SK-N-SH (cell line): ENCODE data around the gene STIM1. TPM values are rescaled to one million over a fixed set of nuclear protein-coding genes. Genes with fewer than 3 reads are reported as not detected.

ENCODE experiments used
- CTCF ChIA-PET: fragments of 300-600, 350-600 bp; formaldehyde crosslinking; extraction: SDS; loops from one replicate; lab custom pipeline; 2021; lab: Yijun Ruan, JAX
- POLR2A ChIA-PET: fragments of 350-600 bp; sonication (Branson Sonifier 250); formaldehyde crosslinking; extraction: SDS; loops from one replicate; lab custom pipeline; 2020; ENCODE audit warnings: antibody characterized with exemption, inconsistent platforms; lab: Yijun Ruan, JAX
- DNase-seq: peaks from one replicate; pipeline ENCODE4 v3.0.0; 2012
- H2AFZ ChIP-seq: fragments of 200-600 bp; sonication (generic); 2 replicates; pipeline ENCODE4 v1.8.1; 2016; ENCODE audit warnings: antibody characterized with exemption, mild to moderate bottlenecking, low read depth
- H3F3A ChIP-seq: fragments of 200-600 bp; sonication (generic); replicated peaks from 2 replicates; pipeline ENCODE3; 2016; ENCODE audit warnings: antibody characterized with exemption, mild to moderate bottlenecking; ENCODE audit not compliant: insufficient read depth
- H3K27ac ChIP-seq, 2 experiments: fragments of 200-500 bp in 1 of 2; fragments of 200-600 bp in 1 of 2; sonication (Bioruptor generic) in 1 of 2; sonication (generic), shearing (Covaris generic) in 1 of 2; 2 replicates each; pipeline versions ENCODE4 v1.5.1 to v1.6.1; 2014 to 2016; ENCODE audit warnings: low read depth in 2 of 2, inconsistent platforms in 1 of 2, low read length in 1 of 2, mild to moderate bottlenecking in 1 of 2, mixed read lengths in 1 of 2
- H3K27me3 ChIP-seq: fragments of 200-600 bp; sonication (generic), shearing (Covaris generic); 2 replicates; pipeline ENCODE4 v1.6.1; 2016; ENCODE audit warnings: mixed run types; ENCODE audit not compliant: insufficient read depth
- H3K36me3 ChIP-seq, 2 experiments: fragments of 200-500 bp in 1 of 2; fragments of 200-600 bp in 1 of 2; sonication (Bioruptor generic) in 1 of 2; sonication (generic) in 1 of 2; replicated peaks in 1 of 2; 2 replicates each; pipeline versions ENCODE3 to v1.5.1; 2014 to 2016; ENCODE audit warnings: low read length in 1 of 2, mild to moderate bottlenecking in 1 of 2; ENCODE audit not compliant: insufficient read depth in 2 of 2, control insufficient read depth in 1 of 2
- H3K4me1 ChIP-seq, 2 experiments: fragments of 200-500 bp in 1 of 2; fragments of 200-600 bp in 1 of 2; sonication (Bioruptor generic) in 1 of 2; sonication (generic), shearing (Covaris generic) in 1 of 2; 2 replicates each; pipeline versions ENCODE4 v1.5.1 to v1.6.1; 2014 to 2016; ENCODE audit warnings: low read depth in 1 of 2, low read length in 1 of 2, mixed run types in 1 of 2; ENCODE audit not compliant: insufficient read depth in 2 of 2, control insufficient read depth in 1 of 2
- H3K4me2 ChIP-seq: fragments of 200-600 bp; sonication (generic), shearing (Covaris generic); 2 replicates; pipeline ENCODE4 v1.6.1; 2017; ENCODE audit warnings: mixed run types
- H3K4me3 ChIP-seq, 2 experiments: fragments of 200-500 bp in 1 of 2; fragments of 200-600 bp in 1 of 2; sonication (Bioruptor generic) in 1 of 2; sonication (generic), shearing (Covaris generic) in 1 of 2; 2 replicates each; pipeline versions ENCODE4 v1.5.1 to v1.8.1; 2014 to 2016; ENCODE audit warnings: low read depth in 2 of 2, inconsistent platforms in 1 of 2, low read length in 1 of 2, mild to moderate bottlenecking in 1 of 2, mixed read lengths in 1 of 2, moderate library complexity in 1 of 2
- H3K79me2 ChIP-seq: fragments of 200-600 bp; sonication (generic); 2 replicates; pipeline ENCODE4 v1.8.1; 2017; ENCODE audit warnings: mild to moderate bottlenecking; ENCODE audit not compliant: insufficient read depth
- H3K9ac ChIP-seq: fragments of 200-600 bp; sonication (generic); 2 replicates; pipeline ENCODE4 v1.6.1; 2017; ENCODE audit warnings: mixed run types
- H3K9me2 ChIP-seq: fragments of 200-600 bp; sonication (generic); 2 replicates; pipeline ENCODE4 v1.6.1; 2017; ENCODE audit warnings: mixed run types
- H3K9me3 ChIP-seq: fragments of 200-600 bp; sonication (generic); 2 replicates; pipeline ENCODE4 v1.6.1; 2017; ENCODE audit warnings: mixed run types, mild to moderate bottlenecking, moderate library complexity
- H4K20me1 ChIP-seq: fragments of 200-600 bp; sonication (generic); 2 replicates; pipeline ENCODE4 v1.6.1; 2017; ENCODE audit warnings: mild to moderate bottlenecking, mixed run types; ENCODE audit not compliant: insufficient read depth
- CHD2 ChIP-seq: fragments of 150-350 bp; IDR thresholded peaks from 2 replicates; pipeline ENCODE4 v1.6.1; 2018; ENCODE audit warnings: low read length; ENCODE audit not compliant: partially characterized antibody
- CTCF ChIP-seq: fragments of 200-600 bp; sonication (generic); IDR thresholded peaks from 2 replicates; pipeline ENCODE4 v1.6.1; 2017; ENCODE audit warnings: antibody characterized with exemption, mild to moderate bottlenecking, moderate library complexity
- ELF1 ChIP-seq: IDR thresholded peaks from 2 replicates; pipeline ENCODE4 v1.4.0; 2012
- FOSL2 ChIP-seq: IDR thresholded peaks from 2 replicates; pipeline ENCODE4 v1.4.0; 2012; ENCODE audit warnings: low read depth, mild to moderate bottlenecking, moderate library complexity, borderline replicate concordance
- FOXJ3 ChIP-seq: sonication (generic); formaldehyde crosslinking; IDR thresholded peaks from 2 replicates; pipeline ENCODE4 v1.5.1; 2020; ENCODE audit warnings: mild to moderate bottlenecking, missing genetic modification reagents
- FOXM1 ChIP-seq: IDR thresholded peaks from 2 replicates; pipeline ENCODE4 v1.4.0; 2012; ENCODE audit warnings: low read depth, mild to moderate bottlenecking
- GATA2 ChIP-seq: sonication (generic); formaldehyde crosslinking; IDR thresholded peaks from 2 replicates; pipeline ENCODE4 v1.5.0; 2020; ENCODE audit warnings: mild to moderate bottlenecking, missing genetic modification reagents
- MAX ChIP-seq: IDR thresholded peaks from 2 replicates; pipeline ENCODE4 v1.4.0; 2012; ENCODE audit warnings: low read depth
- MEF2A ChIP-seq: IDR thresholded peaks from 2 replicates; pipeline ENCODE4 v1.4.0; 2012; ENCODE audit warnings: low read depth, borderline replicate concordance
- NFIC ChIP-seq: IDR thresholded peaks from 2 replicates; pipeline ENCODE4 v1.4.0; 2012; ENCODE audit warnings: borderline replicate concordance
- NRF1 ChIP-seq: IDR thresholded peaks from 2 replicates; pipeline ENCODE4 v1.6.1; 2012; ENCODE audit warnings: low read depth, mild to moderate bottlenecking, low read length
- PBX3 ChIP-seq: IDR thresholded peaks from 2 replicates; pipeline ENCODE4; 2012
- POLR2AphosphoS5 ChIP-seq: IDR thresholded peaks from 2 replicates; pipeline ENCODE4 v1.6.1; 2012; ENCODE audit warnings: low read depth, low read length
- RCOR1 ChIP-seq: fragments of 150-350 bp; IDR thresholded peaks from 2 replicates; pipeline ENCODE4 v1.6.1; 2017; ENCODE audit warnings: antibody characterized with exemption, low read length
- REST ChIP-seq: IDR thresholded peaks from 2 replicates; pipeline ENCODE4 v1.6.1; 2012; ENCODE audit warnings: mild to moderate bottlenecking, low read depth, low read length, moderate library complexity
- SIN3A ChIP-seq: IDR thresholded peaks from 2 replicates; pipeline ENCODE4 v1.6.1; 2012; ENCODE audit warnings: low read depth, mild to moderate bottlenecking, low read length, moderate library complexity, borderline replicate concordance
- TAF1 ChIP-seq: IDR thresholded peaks from 2 replicates; pipeline ENCODE4 v1.6.1; 2012; ENCODE audit warnings: low read depth, mild to moderate bottlenecking, low read length, moderate library complexity, borderline replicate concordance
- TCF12 ChIP-seq: IDR thresholded peaks from 2 replicates; pipeline ENCODE4 v1.4.0; 2012
- WGBS: methylation state at CpG from one replicate; pipeline ENCODE4 v1.1.6; 2017; ENCODE audit warnings: low lambda C conversion rate; 5-methylcytosine and 5-hydroxymethylcytosine counted together
- polyA plus RNA-seq, 3 experiments: library from polyadenylated mRNA; depleted of rRNA; stranded (reverse); fragments of >200 nt; gene quantifications; 2 replicates each; pipeline ENCODE4 v1.2.3, GENCODE V29; 2012

Gene STIM1
- polyA plus RNA-seq, 1 of the 3 experiments (the other 2 are of a cell fraction) = 29.5 TPM

DNA sequence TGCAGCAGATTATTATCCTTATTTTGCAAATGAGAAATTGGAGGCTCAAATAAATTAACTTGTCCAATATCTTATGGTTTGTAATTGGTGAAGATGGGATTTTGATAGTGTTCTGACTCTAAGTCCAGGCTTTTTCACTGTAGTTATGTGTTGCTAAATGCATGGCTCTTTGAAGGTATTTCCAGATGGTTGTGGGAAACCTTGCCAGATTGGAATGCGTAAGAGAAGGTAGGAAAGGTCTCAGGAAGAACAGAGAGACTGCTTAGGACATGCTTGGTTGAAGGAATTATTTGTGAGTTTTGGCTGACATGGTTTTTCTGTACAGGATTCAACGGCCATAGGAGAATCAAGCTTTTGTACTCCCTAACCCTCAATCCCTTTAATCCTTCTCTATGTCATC is 108.6 kb downstream of the STIM1 start:
- 86% methylated on average over 2 of the region's 2 CpGs for WGBS
- H4K20me1 ChIP-seq = no peaks in the 10 kb centered on the region
- H3K79me2 ChIP-seq = peaks cover 3% of the 10 kb centered on the region; the same call in 1 of the 2 replicates
- H3F3A ChIP-seq = peaks cover 8% of the 10 kb centered on the region
- DNase-seq = no peak
- no peak overlapping the region for H3K4me3 ChIP-seq
- H3K9me2 ChIP-seq = no peaks in the 10 kb centered on the region
- peaks cover 0 to 3% of the 10 kb centered on the region in 2 experiments; a peak in 1 of 4 replicates for H3K4me1 ChIP-seq
- no peaks in the 10 kb centered on the region for H3K27me3 ChIP-seq
- H2AFZ ChIP-seq = no peak overlapping the region
- no peak for TF ChIP-seq FOXM1
- no peak for TF ChIP-seq RCOR1
- TF ChIP-seq TCF12 = no peak
- TF ChIP-seq REST = no peak
- no peaks in the 10 kb centered on the region for H3K36me3 ChIP-seq
- ChIA-PET CTCF (no interaction called here), POLR2A (no interaction called here)
- H3K9ac ChIP-seq = no peak overlapping the region
- H3K4me2 ChIP-seq = no peak overlapping the region
- H3K9me3 ChIP-seq = no peaks in the 10 kb centered on the region
- H3K27ac ChIP-seq = no peak overlapping the region

DNA sequence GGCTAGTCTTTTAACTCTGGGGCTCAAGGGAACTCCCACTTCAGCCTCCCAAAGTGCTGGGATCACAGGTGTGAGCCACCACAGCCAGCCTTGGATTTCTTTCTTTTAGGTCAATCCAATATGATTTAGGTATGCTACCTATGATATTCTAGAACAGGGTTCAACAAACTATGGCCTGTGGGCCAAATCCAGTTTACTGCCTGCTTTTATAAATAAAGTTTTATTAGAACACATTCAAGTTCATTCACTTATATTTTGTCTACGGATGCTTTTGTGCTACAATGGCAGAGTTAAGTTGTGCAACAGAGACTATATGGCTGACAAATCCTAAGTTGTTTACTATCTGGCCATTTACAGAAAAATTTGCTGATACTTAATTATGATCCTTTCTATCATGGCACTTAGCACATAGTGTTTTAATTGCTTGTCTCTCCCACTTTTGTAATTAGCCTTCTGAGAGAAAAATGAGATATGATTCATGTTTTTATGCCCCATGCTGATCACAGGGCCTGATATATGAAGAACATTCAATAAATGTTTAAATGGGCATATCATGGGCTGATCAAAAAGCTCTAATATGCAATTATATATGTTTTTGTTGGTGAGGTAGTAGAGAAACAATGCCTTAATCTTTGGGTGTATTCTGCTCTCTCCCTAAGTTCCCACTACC is 109.6 kb downstream of the STIM1 start:
- Histone ChIP-seq H2AFZ (no peak overlapping the region), H3F3A (no peaks in the 10 kb centered on the region), H3K79me2 (peaks cover 3% of the 10 kb centered on the region; the same call in 1 of the 2 replicates), H3K4me3 (no peak overlapping the region), H3K36me3 (no peaks in the 10 kb centered on the region), H3K4me1 (no peaks in the 10 kb centered on the region; a peak in 1 of 4 replicates), H4K20me1 (no peaks in the 10 kb centered on the region), H3K9ac (no peak overlapping the region), H3K27ac (no peak overlapping the region)
- DNase-seq = no peak
- POLR2A ChIA-PET = no interaction called here
- TF ChIP-seq ELF1 (no peak), MEF2A (no peak), FOXJ3 (no peak), TAF1 (no peak), SIN3A (no peak), FOSL2 (no peak), RCOR1 (no peak), PBX3 (no peak), MAX (no peak), NFIC (no peak), NRF1 (no peak), POLR2AphosphoS5 (no peak), GATA2 (CRISPR knock-in tag) (no peak), CHD2 (no peak), CTCF (no peak)
- TF ChIP-seq, all 33 proteins: peak for 0
- WGBS = 88% methylated on average over 1 of the region's 1 CpG
- Histone ChIP-seq H3K9me2 (no peaks in the 10 kb centered on the region), H3K27me3 (no peaks in the 10 kb centered on the region), H3K4me2 (no peak overlapping the region), H3K9me3 (no peaks in the 10 kb centered on the region)
- CTCF ChIA-PET = no interaction called here
